ENCODE data around the gene OR2AE1. TPM values are rescaled to one million over a fixed set of nuclear protein-coding genes. Genes with fewer than 3 reads are reported as not detected.

OR2AE1 gene
- total RNA-seq, 4 donors from 2014 or later, result not detected

DNA sequence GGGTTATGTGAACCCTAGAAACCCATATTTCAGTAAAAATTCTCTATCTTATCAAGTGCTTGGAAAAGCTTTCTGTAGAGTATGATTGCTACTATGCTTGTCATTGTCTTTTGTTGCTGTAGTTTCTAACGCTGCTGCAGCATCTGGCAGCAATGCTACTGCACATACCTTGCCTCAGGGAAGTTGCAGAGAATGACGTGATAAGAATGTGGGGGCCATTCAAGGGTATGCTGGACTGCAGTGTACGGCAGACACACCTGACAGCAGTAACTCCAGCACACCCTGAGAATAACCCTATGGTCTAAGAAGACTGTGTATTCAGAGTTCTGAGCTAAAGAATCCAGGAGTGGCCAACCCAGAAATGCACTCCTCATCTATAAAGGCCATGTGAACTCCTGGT lies 22.0 kb upstream of the OR2AE1 start:
- no peak overlapping the region for H3K27ac ChIP-seq
- H3K4me3 ChIP-seq, result no peak overlapping the region
- H3K27me3 ChIP-seq, result no peaks in the 10 kb centered on the region
- DNase-seq, result no peak
- H3K9me3 ChIP-seq, result no peaks in the 10 kb centered on the region
- in situ Hi-C loops (cut with MboI; ENCODE audit: low pct_ligation_motif_present in 1 of 4, low pct_unique_long_range_greater_than_20kb in 1 of 4, low sequenced_read_pairs in 3 of 4) (no loop called here), intact Hi-C loops (cut with DNase I; ENCODE audit: low total_unique reads) (no loop called here)
- TF ChIP-seq POLR2A (IDR thresholded peaks at IDR 0.05) (no peak), EP300 (IDR thresholded peaks at IDR 0.05; ENCODE audit: low read depth) (no peak), POLR2AphosphoS5 (IDR thresholded peaks at IDR 0.05) (no peak)
- TF ChIP-seq, protein P1, sequence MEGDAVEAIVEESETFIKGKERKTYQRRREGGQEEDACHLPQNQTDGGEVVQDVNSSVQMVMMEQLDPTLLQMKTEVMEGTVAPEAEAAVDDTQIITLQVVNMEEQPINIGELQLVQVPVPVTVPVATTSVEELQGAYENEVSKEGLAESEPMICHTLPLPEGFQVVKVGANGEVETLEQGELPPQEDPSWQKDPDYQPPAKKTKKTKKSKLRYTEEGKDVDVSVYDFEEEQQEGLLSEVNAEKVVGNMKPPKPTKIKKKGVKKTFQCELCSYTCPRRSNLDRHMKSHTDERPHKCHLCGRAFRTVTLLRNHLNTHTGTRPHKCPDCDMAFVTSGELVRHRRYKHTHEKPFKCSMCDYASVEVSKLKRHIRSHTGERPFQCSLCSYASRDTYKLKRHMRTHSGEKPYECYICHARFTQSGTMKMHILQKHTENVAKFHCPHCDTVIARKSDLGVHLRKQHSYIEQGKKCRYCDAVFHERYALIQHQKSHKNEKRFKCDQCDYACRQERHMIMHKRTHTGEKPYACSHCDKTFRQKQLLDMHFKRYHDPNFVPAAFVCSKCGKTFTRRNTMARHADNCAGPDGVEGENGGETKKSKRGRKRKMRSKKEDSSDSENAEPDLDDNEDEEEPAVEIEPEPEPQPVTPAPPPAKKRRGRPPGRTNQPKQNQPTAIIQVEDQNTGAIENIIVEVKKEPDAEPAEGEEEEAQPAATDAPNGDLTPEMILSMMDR (IDR thresholded peaks at IDR 0.05), result no peak
- peaks cover 0 to 35% (median 14%) of the 10 kb centered on the region in 4 donors for H3K36me3 ChIP-seq
- no peaks in the 10 kb centered on the region for H3K4me1 ChIP-seq
- WGBS, 2 donors (ENCODE audit: low coverage in 1 of 2), result 73 to 82% methylated on average over 3 of the region's 3 CpGs

- intact Hi-C loops (cut with DNase I; ENCODE audit: low total_unique reads) (no loop called here), in situ Hi-C loops (cut with MboI; ENCODE audit: low pct_ligation_motif_present in 1 of 4, low pct_unique_long_range_greater_than_20kb in 1 of 4, low sequenced_read_pairs in 3 of 4) (no loop called here)
- Histone ChIP-seq H3K9me3 (no peaks in the 10 kb centered on the region), H3K4me1 (no peaks in the 10 kb centered on the region), H3K27ac (no peak overlapping the region), H3K27me3 (no peaks in the 10 kb centered on the region), H3K36me3 (peaks cover 0 to 28% (median 9%) of the 10 kb centered on the region in 4 donors), H3K4me3 (no peak overlapping the region)
- 82% methylated on average over 2 of the region's 2 CpGs; no CpG with 5 or more reads in 1 of the 2 donors for WGBS, 2 donors (ENCODE audit: low coverage in 1 of 2)
- TF ChIP-seq POLR2A (IDR thresholded peaks at IDR 0.05) (no peak), EP300 (IDR thresholded peaks at IDR 0.05; ENCODE audit: low read depth) (no peak), POLR2AphosphoS5 (IDR thresholded peaks at IDR 0.05) (no peak)
- TF ChIP-seq, protein P1 (IDR thresholded peaks at IDR 0.05), result no peak
- no peak for DNase-seq
Observed at GRCh38 chr7:99898023-99898357, 21.2 kb upstream of the OR2AE1 start.

DNA sequence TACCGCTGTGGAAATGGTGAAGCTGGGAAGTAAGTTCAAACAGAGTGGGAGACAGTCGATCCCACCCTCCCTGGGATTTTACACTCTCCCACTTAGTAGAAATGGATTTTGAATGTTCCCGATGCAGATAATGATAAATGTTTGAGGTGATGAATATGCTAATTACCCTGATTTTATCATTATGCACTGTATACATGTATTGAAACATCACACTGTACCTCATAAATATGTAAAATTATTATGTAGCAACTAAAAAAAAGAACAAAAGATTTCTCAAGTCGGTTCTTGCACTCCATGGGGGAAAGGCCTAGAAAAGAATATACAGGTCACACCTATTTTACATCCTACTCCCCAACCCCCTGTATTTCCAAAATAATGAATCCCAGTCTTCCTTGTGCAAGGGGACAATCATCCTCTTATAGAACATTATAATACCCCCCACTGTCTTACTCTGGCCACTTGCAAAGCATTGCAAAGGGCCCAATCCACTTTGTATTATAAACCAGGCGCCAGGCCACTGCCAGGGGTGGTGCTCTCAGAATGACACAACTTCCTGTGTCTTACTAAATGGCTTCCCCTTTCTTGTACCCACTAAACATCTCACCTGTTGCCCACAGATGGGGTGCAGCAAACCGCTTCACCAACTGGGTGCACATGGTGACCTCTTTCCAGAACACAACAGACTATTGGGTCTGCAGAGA lies 20.6 kb upstream of the OR2AE1 start:
- H3K9me3 ChIP-seq, result no peaks in the 10 kb centered on the region
- in situ Hi-C loops (cut with MboI; ENCODE audit: low pct_ligation_motif_present in 1 of 4, low pct_unique_long_range_greater_than_20kb in 1 of 4, low sequenced_read_pairs in 3 of 4) (no loop called here), intact Hi-C loops (cut with DNase I; ENCODE audit: low total_unique reads) (no loop called here)
- 87 to 91% methylated on average over 5 to 6 of the region's 6 CpGs for WGBS, 2 donors (ENCODE audit: low coverage in 1 of 2)
- H3K4me1 ChIP-seq, result no peaks in the 10 kb centered on the region
- no peak for DNase-seq
- no peaks in the 10 kb centered on the region for H3K27me3 ChIP-seq
- TF ChIP-seq, protein P1 (IDR thresholded peaks at IDR 0.05), result no peak
- TF ChIP-seq POLR2A (IDR thresholded peaks at IDR 0.05), result no peak
- TF ChIP-seq POLR2AphosphoS5 (IDR thresholded peaks at IDR 0.05), result no peak
- TF ChIP-seq EP300 (IDR thresholded peaks at IDR 0.05; ENCODE audit: low read depth), result no peak
- no peak overlapping the region for H3K27ac ChIP-seq
- H3K36me3 ChIP-seq, result peaks cover 0 to 23% (median 7%) of the 10 kb centered on the region in 4 donors
- no peak overlapping the region for H3K4me3 ChIP-seq

DNA sequence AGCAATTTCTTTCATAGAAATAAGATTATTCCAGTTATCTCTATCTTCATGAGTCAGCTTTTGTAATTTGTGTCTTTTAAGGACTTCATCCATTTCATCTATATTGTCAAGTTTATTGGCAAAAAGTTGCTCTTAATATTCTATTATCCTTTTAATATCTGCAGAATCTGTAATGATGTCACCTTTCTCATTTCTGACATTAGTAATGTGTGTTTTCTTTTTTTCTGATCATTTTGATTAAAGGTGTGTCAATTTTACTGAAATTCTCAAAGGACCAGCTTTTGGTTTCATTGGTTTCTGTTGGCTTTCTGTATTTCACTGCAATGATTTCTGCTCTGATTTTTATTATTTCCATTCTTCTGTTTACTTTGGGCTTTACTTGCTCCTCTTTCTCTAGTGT lies 17.9 kb upstream of the OR2AE1 start:
- Histone ChIP-seq H3K4me1 (no peaks in the 10 kb centered on the region), H3K4me3 (no peak overlapping the region), H3K27me3 (no peaks in the 10 kb centered on the region), H3K36me3 (peaks cover 0 to 20% (median 0%) of the 10 kb centered on the region in 4 donors), H3K9me3 (no peaks in the 10 kb centered on the region), H3K27ac (no peak overlapping the region)
- in situ Hi-C loops (cut with MboI; ENCODE audit: low pct_ligation_motif_present in 1 of 4, low pct_unique_long_range_greater_than_20kb in 1 of 4, low sequenced_read_pairs in 3 of 4), result no loop called here
- DNase-seq, result no peak
- TF ChIP-seq POLR2AphosphoS5 (IDR thresholded peaks at IDR 0.05) (no peak), POLR2A (IDR thresholded peaks at IDR 0.05) (no peak), EP300 (IDR thresholded peaks at IDR 0.05; ENCODE audit: low read depth) (no peak)
- TF ChIP-seq, protein P1 (IDR thresholded peaks at IDR 0.05), result no peak
- intact Hi-C loops (cut with DNase I; ENCODE audit: low total_unique reads), result no loop called here
